Osteocyte (in vitro differentiated cells): ENCODE data around the gene INO80E. TPM values are rescaled to one million over a fixed set of nuclear protein-coding genes. Genes with fewer than 3 reads are reported as not detected.

Experiments
- DNase-seq: peaks from one replicate; pipeline ENCODE4 v3.0.0; 2021; ENCODE audit warnings: mixed read lengths; ENCODE audit not compliant: unreplicated experiment; ENCODE audit errors: extremely low spot score
- H3K27ac Mint-ChIP-seq: one replicate; pipeline ENCODE4 v1.8.0; 2021; ENCODE audit warnings: mild to moderate bottlenecking, mixed read lengths; ENCODE audit not compliant: unreplicated experiment
- H3K27me3 Mint-ChIP-seq: one replicate; pipeline ENCODE4 v1.8.0; 2021; ENCODE audit warnings: mixed read lengths; ENCODE audit not compliant: unreplicated experiment
- H3K36me3 Mint-ChIP-seq: one replicate; pipeline ENCODE4 v1.8.0; 2021; ENCODE audit warnings: mixed read lengths; ENCODE audit not compliant: unreplicated experiment
- H3K4me1 Mint-ChIP-seq: one replicate; pipeline ENCODE4 v1.8.0; 2021; ENCODE audit warnings: mixed read lengths; ENCODE audit not compliant: unreplicated experiment
- H3K4me3 Mint-ChIP-seq: one replicate; pipeline ENCODE4 v1.8.0; 2021; ENCODE audit warnings: mild to moderate bottlenecking, moderate library complexity, mixed read lengths; ENCODE audit not compliant: unreplicated experiment
- H3K9me3 Mint-ChIP-seq: one replicate; pipeline ENCODE4 v1.8.0; 2021; ENCODE audit warnings: mixed read lengths; ENCODE audit not compliant: unreplicated experiment
- total RNA-seq: library from RNA; stranded (reverse); gene quantifications from 2 replicates; pipeline ENCODE4 v1.2.1, GENCODE V29; 2021
- TF ChIP-seq, protein P1 (sequence below): fragments of 200-600 bp; sonication (generic); IDR thresholded peaks from 2 replicates; pipeline ENCODE4 v1.5.0; 2021; ENCODE audit warnings: antibody characterized with exemption, mild to moderate bottlenecking, moderate library complexity

Gene INO80E
- total RNA-seq, 1 donor from 2014 or later, result 77.0 TPM

- no peak for DNase-seq
- H3K4me1 Mint-ChIP-seq, result no peaks in the 10 kb centered on the region
- H3K27ac Mint-ChIP-seq, result peak overlapping the region; percentile 11
- peaks cover 54% of the 10 kb centered on the region for H3K36me3 Mint-ChIP-seq
- H3K9me3 Mint-ChIP-seq, result no peaks in the 10 kb centered on the region
- no peak overlapping the region for H3K4me3 Mint-ChIP-seq
- TF ChIP-seq, protein P1, sequence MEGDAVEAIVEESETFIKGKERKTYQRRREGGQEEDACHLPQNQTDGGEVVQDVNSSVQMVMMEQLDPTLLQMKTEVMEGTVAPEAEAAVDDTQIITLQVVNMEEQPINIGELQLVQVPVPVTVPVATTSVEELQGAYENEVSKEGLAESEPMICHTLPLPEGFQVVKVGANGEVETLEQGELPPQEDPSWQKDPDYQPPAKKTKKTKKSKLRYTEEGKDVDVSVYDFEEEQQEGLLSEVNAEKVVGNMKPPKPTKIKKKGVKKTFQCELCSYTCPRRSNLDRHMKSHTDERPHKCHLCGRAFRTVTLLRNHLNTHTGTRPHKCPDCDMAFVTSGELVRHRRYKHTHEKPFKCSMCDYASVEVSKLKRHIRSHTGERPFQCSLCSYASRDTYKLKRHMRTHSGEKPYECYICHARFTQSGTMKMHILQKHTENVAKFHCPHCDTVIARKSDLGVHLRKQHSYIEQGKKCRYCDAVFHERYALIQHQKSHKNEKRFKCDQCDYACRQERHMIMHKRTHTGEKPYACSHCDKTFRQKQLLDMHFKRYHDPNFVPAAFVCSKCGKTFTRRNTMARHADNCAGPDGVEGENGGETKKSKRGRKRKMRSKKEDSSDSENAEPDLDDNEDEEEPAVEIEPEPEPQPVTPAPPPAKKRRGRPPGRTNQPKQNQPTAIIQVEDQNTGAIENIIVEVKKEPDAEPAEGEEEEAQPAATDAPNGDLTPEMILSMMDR, result no peak
- H3K27me3 Mint-ChIP-seq, result no peaks in the 10 kb centered on the region
These were observed 13.3 kb upstream of the INO80E start for GRCh38 chr16:29982560-29983419.

DNA sequence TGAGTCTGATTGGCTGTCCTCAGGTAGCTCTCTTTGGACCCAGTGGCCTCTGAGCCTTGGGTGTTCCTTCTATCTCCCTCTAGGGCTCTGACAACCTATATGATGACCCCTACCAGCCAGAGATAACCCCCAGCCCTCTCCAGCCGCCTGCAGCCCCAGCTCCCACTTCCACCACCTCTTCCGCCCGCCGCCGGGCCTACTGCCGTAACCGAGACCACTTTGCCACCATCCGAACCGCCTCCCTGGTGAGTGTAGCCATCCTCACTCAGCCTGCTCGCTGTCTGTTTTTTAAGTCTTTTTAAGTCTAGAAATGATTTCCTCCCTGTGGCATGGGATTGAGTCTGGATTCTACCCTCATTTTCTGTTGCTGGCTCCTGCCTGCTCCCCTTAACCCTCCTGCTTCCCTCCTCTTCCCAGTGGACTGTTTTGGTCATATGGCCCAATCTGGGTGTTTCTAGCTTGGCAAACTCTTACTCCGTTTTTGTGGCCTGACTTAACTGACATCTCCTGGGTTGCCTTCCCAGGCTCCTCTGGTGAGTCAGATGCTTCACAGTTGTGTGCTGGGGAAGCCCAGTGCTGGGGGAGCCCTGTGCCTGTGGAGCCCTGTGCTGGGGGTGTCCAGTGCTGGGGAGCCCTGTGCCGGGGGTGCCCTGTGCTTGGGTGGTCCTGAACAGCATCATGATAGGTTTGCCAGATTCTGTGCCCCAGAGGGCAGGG, 12.5 kb upstream of the INO80E start:
- Mint-ChIP-seq H3K27ac (no peak overlapping the region), H3K27me3 (no peaks in the 10 kb centered on the region), H3K9me3 (no peaks in the 10 kb centered on the region), H3K4me1 (no peaks in the 10 kb centered on the region), H3K4me3 (no peak overlapping the region), H3K36me3 (peaks cover 60% of the 10 kb centered on the region)
- TF ChIP-seq, protein P1, result no peak
- no peak for DNase-seq

- Mint-ChIP-seq H3K27me3 (no peaks in the 10 kb centered on the region), H3K4me1 (no peaks in the 10 kb centered on the region), H3K36me3 (peaks cover 58% of the 10 kb centered on the region), H3K4me3 (no peak overlapping the region), H3K9me3 (no peaks in the 10 kb centered on the region), H3K27ac (no peak overlapping the region)
- TF ChIP-seq, protein P1, result no peak
- DNase-seq, result no peak
These were observed 11.8 kb upstream of the INO80E start for GRCh38 chr16:29984137-29984763.

- no peak overlapping the region for H3K27ac Mint-ChIP-seq
- H3K36me3 Mint-ChIP-seq, result peaks cover 53% of the 10 kb centered on the region
- H3K27me3 Mint-ChIP-seq, result no peaks in the 10 kb centered on the region
- H3K4me1 Mint-ChIP-seq, result no peaks in the 10 kb centered on the region
- H3K4me3 Mint-ChIP-seq, result no peak overlapping the region
- no peaks in the 10 kb centered on the region for H3K9me3 Mint-ChIP-seq
- DNase-seq, result no peak
- TF ChIP-seq, protein P1, result no peak
These were observed 11.3 kb upstream of the INO80E start for GRCh38 chr16:29984764-29985147.
